Measurements from ENCODE around the gene BCL11B.
A peak's percentile ranks its signal among the peaks of the same experiment; 100 is the strongest.
"Not testable (repeated sequence)": the region's sequence is repeated elsewhere in the genome, so short reads cannot be mapped to it uniquely, and the experiment has no call there.

Gene BCL11B

DNA sequence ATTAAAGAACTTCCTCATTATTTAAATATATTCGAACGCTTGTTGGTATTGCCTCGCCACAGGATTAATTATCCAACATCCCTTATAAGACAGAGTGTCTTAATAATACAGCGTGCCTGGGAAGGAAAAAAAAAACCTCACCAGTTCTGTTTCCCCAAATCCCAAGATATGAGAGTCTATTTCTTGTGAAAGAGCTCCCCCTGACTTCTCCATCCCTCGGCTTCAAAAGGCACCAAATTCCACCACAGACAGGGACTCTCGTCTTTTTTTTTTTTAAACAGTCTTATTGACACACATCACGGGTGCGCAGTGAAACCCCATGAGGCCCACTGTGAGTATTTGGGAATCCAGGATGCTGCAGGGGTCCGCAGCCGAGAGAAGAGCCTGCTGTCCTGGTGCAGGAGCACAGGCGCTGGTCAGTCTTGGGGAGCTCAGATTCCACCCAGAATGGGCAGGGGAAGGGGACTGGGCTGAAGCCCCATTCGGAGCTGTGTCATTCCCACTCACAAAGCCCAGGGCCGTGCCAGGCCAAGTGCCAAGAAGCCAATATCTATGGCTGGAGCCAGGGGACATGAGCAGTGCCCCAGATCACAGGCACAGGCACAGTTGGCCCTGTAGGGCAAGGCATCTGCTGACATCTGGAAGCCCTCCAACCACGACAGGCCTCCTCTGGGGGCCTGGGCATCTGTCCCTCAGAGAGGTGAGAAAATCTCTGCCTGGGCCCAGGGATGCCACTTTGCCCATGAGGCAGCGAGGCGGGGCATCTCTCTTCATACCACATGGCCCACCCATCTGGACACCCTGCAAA is 71.9 kb downstream of the BCL11B start:
- no peak for DNase-seq (ENCODE audit: low read depth)

DNA sequence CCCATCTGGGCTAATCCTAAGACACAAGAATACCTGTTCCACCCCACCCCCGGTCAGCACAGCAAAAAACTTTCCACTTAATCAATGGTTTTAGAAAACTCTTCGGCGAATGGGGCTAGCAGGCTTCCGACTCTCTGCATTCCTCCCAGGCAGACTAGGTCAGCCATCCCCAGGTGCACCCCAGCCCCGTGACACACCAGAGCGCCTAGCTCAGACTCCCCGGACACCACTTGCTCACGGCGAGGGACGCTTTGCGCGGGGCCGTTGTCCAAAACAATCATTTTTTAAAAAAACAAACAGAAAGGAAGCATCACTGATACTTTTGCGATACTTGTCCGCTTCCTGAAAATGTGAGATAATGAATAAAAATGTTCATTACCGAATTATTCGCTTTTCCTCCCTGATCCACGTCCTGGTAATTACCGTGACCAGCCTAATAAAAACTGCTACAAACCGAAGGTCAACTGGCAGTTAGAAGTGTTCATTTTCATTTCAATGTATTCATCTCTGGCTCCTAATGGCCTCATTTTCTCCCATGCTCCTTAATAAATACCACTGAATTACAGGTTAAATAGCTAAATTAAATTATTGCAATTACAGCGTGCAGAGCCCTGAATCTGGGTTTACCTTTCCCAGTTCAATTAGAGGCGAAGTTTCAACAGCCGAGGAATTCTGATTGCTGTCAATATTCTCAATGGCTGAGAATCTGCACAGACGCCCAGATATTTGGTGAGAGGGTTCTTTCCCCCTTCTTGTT is 73.1 kb downstream of the BCL11B start:
- no peak for DNase-seq (ENCODE audit: low read depth)

DNA sequence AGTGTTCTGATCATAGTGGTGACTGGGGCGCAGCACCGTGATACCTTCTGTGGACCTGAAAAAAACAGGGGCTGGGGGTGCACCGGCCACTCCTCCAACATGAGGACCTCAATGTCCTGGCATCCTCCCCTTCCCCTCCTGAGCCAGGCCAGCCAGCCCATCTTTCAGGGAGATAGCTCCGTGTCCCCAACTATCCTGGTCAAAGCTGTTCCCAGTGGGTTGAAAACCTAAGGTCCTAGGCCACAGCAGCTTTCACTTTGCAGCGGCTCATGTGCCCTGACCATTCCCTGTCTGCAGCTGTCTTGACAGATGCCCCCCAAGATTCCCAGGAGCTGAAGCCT is 75.7 kb downstream of the BCL11B start:
- DNase-seq (ENCODE audit: low read depth): no peak

DNA sequence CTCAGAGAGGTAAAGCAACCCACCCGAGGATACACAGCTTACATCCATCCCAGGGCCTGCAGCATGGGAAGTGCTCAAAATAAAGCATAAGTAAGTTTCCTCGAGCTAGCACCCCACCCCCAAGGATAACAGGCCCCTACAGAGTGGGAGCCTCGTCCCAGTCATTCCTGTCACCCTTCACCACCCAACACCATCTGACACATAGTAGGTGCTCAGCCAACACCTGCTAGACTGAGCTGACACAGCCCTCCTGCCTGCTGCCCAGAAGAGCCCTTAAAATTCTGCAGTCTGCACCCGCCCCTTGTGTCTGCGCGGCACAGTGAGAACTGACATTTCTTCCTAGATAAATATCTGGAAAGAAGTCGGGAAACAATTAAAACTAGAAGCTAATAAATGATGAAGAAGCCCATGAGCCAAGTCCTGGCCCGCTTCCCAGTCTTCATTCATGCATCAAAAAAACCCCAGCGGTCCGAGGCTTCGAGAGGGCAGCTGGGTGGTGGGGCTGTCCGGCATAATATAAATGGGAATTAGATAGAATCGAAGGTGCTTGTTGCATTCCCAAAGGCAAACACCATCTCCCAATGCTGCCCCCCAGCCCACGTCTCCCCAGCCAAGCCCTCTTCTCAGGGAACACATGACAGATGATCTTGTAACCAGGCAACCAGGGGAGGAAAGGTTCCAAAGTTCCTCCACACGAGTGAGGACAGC is 76.2 kb downstream of the BCL11B start:
- no peak for DNase-seq (ENCODE audit: low read depth)

- no peak for DNase-seq (ENCODE audit: low read depth)
These were observed 77.3 kb downstream of the BCL11B start for GRCh38 chr14:99194736-99195135.

- DNase-seq (ENCODE audit: low read depth): no peak
These were observed 77.9 kb downstream of the BCL11B start for GRCh38 chr14:99194136-99194535.

GRCh38 chr14:99192830-99193229 is 79.2 kb downstream of the BCL11B start:
- DNase-seq (ENCODE audit: low read depth): no peak

DNA sequence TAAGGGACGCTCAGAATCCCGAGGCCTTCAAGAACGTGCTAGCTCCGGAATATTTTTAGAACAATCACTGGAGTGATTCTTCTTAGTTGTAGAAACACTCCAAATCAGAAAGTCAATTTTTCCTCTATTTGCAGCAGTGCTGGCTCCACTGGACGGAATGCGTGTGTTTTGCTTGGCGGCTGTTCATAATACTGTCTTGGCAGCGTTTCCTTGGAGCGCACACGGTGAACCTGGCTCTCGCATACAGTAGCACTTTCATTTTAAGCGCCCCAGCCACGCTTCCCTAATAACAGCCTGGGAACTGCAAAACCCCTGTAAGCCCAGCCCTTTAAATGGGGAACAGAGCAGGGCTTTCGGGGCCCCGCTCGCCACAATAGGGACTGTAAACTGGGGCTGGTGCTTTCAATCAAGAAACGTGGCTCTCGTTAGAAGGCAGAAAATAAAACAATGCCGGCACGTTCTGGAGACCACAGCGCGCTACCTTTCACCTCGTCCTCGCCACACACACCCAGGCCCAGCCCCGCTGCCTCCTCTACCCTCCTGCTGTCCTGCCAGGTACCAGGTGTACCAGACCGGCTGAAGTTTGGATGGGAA is 79.9 kb downstream of the BCL11B start:
- peak; percentile 4 for DNase-seq (ENCODE audit: low read depth)

GRCh38 chr14:99191395-99192027 is 80.5 kb downstream of the BCL11B start:
- no peak for DNase-seq (ENCODE audit: low read depth)

DNA sequence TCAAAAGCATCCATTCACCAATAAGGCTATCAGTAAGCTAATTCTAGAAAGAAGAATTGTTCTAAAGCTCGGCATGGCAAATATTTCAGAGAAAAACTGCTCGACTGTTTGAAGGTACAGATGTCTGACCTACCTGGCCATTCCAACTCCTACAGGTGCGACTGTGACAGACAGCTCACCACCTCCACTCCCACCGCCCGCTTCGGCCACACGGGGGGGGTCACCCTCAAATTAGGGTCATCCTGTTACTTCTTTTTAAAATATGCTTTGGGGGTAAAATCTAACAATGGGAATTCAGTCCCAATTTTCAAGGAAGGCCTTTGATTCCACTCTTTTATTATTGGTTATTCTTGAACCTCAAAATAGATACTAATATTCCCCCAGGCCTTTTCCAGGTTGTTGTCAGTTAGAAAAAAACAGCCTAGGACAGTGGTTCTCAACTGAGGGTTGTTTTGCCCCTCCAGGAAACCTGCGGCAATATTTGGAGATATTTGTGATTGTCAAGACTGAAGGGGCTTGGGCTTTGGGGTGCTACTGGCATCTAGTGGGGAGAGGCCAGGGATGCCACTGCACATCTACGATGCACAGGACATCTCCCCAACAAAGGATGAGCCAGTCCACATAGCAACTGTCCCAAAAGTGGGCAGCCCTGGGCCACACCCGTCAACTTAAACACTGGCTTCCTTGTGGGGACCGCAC is 81.2 kb downstream of the BCL11B start:
- no peak for DNase-seq (ENCODE audit: low read depth)

DNA sequence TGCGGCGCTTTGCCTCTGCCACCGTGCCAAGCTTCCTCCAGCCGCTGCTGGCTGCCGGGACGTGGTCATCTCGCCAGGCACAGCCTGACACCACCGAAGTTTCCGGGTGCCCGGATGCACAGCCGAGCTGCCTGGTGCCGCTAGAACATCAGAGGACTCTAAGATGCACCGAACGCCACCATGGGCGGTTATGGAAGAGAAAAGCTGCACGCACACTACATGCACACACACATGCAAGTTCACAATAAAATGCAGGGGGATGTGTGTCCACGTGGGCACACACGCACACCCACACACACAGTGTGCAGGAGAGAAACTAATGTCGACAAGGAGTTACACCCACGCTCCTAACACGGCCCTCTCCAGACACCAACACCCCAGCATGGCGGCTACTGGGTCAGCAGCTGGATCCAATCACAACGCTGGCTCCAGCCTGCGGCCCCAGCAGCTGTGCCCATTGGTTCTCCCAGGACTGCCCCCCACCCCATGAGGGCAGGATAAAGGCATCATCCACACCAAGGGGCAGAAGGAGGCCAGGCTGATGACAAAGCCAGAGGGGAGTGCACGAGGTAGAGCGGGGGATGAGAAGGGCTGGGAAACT is 82.7 kb downstream of the BCL11B start:
- DNase-seq (ENCODE audit: low read depth): no peak

DNA sequence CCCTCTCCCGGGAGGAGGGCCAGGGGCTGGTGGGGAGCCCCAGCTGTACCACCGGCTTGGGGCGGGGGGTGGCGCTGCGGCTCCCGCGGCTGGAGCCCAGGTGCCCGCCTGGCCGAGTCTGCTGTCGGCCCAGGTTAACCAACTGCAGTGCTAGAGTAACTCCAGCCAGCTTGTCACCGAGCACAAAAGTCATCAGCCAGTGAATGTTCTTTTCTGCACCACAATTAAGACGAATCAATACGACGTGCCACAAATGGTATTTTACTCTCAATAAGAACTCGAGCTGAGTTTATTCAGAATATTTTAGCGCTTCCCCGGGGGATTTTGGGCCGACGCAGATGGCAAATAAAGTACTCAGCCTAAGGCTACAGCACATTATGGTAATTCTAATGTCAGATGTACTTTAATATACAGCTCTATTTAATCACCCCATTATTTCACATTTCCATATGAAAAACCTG is 83.2 kb downstream of the BCL11B start:
- DNase-seq (ENCODE audit: low read depth): no peak

DNA sequence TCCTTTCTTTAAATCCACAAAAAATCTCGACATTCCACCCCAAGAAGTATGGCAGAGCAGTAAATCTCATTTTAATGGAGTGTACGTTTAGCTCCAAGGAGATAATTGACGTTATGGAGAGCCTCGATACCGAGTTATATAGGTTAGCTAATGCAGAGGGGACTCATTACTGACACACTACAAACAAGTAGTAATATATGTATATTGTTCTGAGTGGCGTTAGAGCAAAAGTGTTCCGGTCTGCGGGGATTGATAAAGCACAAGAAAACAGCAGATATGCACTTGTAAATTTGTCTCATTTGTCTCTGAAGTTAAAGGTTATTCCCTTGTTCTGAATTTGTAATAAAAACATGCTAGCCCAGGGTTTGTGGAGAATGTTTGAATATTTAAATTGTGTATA is 84.1 kb downstream of the BCL11B start:
- DNase-seq (ENCODE audit: low read depth): no peak

- no peak for DNase-seq (ENCODE audit: low read depth)
These were observed 84.9 kb downstream of the BCL11B start for GRCh38 chr14:99186956-99187690.

GRCh38 chr14:99186336-99186735 is 85.7 kb downstream of the BCL11B start:
- not testable (repeated sequence) for DNase-seq (ENCODE audit: low read depth)

- DNase-seq (ENCODE audit: low read depth): no peak
These were observed 86.4 kb downstream of the BCL11B start for GRCh38 chr14:99185436-99186068.

GRCh38 chr14:99183716-99184115 is 88.3 kb downstream of the BCL11B start:
- no peak for DNase-seq (ENCODE audit: low read depth)

- DNase-seq (ENCODE audit: low read depth): no peak
These were observed 88.7 kb downstream of the BCL11B start for GRCh38 chr14:99183311-99183710.

GRCh38 chr14:99182548-99183250 is 89.3 kb downstream of the BCL11B start:
- no peak for DNase-seq (ENCODE audit: low read depth)

Measured in ELR (cell line).